ENCODE measurements around the gene MPO. TPM values are rescaled to one million over a fixed set of nuclear protein-coding genes. Genes with fewer than 3 reads are reported as not detected.

Gene MPO
- polyA plus RNA-seq, 1 donor = 0.79 TPM

- H3K4me1 ChIP-seq (ENCODE audit: control insufficient read depth, insufficient read depth, low read length) = peaks cover 19% of the 10 kb centered on the region
- DNase-seq = no peak
- no peaks in the 10 kb centered on the region for H3K36me3 ChIP-seq (ENCODE audit: control insufficient read depth, insufficient read depth, low read length)
- H3K4me3 ChIP-seq (ENCODE audit: low read length) = no peak overlapping the region
- WGBS (ENCODE audit: insufficient coverage, low lambda C conversion rate) = 92% methylated on average over 1 of the region's 1 CpG
- H3K27me3 ChIP-seq (ENCODE audit: control insufficient read depth, insufficient read depth, low read length) = peaks cover 4% of the 10 kb centered on the region
- no peak overlapping the region for H3K27ac ChIP-seq (ENCODE audit: low read length)
- H3K9me3 ChIP-seq (ENCODE audit: control insufficient read depth, low read depth, low read length) = no peaks in the 10 kb centered on the region
Observed at GRCh38 chr17:58239987-58240386, 40.7 kb downstream of the MPO start.

- peaks cover 9% of the 10 kb centered on the region for H3K4me1 ChIP-seq (ENCODE audit: control insufficient read depth, insufficient read depth, low read length)
- H3K27ac ChIP-seq (ENCODE audit: low read length) = no peak within 1 kb of the TSS
- 100% methylated on average over 1 of the region's 5 CpGs for WGBS (ENCODE audit: insufficient coverage, low lambda C conversion rate)
Observed at GRCh38 chr17:58238147-58238634, 42.5 kb downstream of the MPO start, which contains the start of gene LPO. Gene LPO (plus strand): TSS chr17:58238584. CDS start chr17:58242980, 4,396 bp downstream.

DNA sequence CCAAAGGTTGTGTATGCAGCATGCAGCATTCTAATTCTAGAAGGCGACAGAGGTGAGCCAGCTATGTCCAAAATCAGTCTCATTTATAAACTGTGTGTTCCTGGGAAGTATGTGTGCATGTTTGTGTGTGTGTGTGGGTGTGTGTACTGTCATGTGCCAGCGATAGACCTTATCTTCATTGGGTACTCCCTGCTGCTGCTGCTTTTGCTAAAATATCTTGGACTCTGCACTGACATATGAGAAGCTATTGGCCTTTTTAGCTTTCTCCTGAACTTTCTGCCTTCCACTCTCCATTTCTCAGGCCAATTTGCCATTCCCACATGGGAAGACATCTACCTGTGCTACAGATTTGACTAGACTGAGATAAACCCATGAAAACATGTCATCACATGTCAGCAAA, 44.3 kb downstream of the MPO start:
- H3K36me3 ChIP-seq (ENCODE audit: control insufficient read depth, insufficient read depth, low read length) = no peaks in the 10 kb centered on the region
- H3K9me3 ChIP-seq (ENCODE audit: control insufficient read depth, low read depth, low read length) = no peaks in the 10 kb centered on the region
- H3K4me3 ChIP-seq (ENCODE audit: low read length) = no peak overlapping the region
- no peak overlapping the region for H3K27ac ChIP-seq (ENCODE audit: low read length)
- DNase-seq = peak in 1 of 2 donors; percentile 30
- H3K27me3 ChIP-seq (ENCODE audit: control insufficient read depth, insufficient read depth, low read length) = no peaks in the 10 kb centered on the region
- no CpG with 5 or more reads among the region's 2 CpGs for WGBS (ENCODE audit: insufficient coverage, low lambda C conversion rate)
- H3K4me1 ChIP-seq (ENCODE audit: control insufficient read depth, insufficient read depth, low read length) = peaks cover 9% of the 10 kb centered on the region

More at GRCh38 chr17:58238147-58238634, 42.5 kb downstream of the MPO start, which contains the start of gene LPO:
- no peaks in the 10 kb centered on the region for H3K9me3 ChIP-seq (ENCODE audit: control insufficient read depth, low read depth, low read length)
- peaks cover 4% of the 10 kb centered on the region for H3K27me3 ChIP-seq (ENCODE audit: control insufficient read depth, insufficient read depth, low read length)
- H3K36me3 ChIP-seq (ENCODE audit: control insufficient read depth, insufficient read depth, low read length) = no peaks in the 10 kb centered on the region
- no peak for DNase-seq
- no peak within 1 kb of the TSS for H3K4me3 ChIP-seq (ENCODE audit: low read length)

GRCh38 chr17:58235821-58236220, 44.9 kb downstream of the MPO start:
- peaks cover 9% of the 10 kb centered on the region for H3K4me1 ChIP-seq (ENCODE audit: control insufficient read depth, insufficient read depth, low read length)
- H3K27ac ChIP-seq (ENCODE audit: low read length) = no peak overlapping the region
- no peaks in the 10 kb centered on the region for H3K36me3 ChIP-seq (ENCODE audit: control insufficient read depth, insufficient read depth, low read length)
- no CpG with 5 or more reads among the region's 1 CpG for WGBS (ENCODE audit: insufficient coverage, low lambda C conversion rate)
- no peaks in the 10 kb centered on the region for H3K9me3 ChIP-seq (ENCODE audit: control insufficient read depth, low read depth, low read length)
- DNase-seq = no peak
- no peak overlapping the region for H3K4me3 ChIP-seq (ENCODE audit: low read length)
- no peaks in the 10 kb centered on the region for H3K27me3 ChIP-seq (ENCODE audit: control insufficient read depth, insufficient read depth, low read length)

DNA sequence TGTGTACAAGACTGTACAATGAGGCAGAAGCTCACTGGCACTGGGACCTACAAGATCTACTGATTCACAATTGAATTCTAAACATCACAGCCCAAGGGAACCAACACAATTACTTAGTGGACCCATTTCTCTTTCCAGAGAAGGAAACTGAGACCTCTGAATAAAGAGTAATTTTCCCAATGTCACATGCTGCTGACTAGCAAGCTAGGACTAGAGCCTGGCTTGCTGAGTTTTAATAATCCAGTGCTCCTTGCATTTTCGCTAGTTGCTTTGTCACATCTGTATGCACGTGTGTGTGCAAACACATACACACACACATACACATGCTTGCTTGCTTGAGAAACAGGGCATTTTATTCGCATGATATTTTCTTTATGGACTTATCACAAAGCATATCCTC, 46.2 kb downstream of the MPO start:
- Histone ChIP-seq H3K9me3 (ENCODE audit: control insufficient read depth, low read depth, low read length) (no peaks in the 10 kb centered on the region), H3K4me1 (ENCODE audit: control insufficient read depth, insufficient read depth, low read length) (peaks cover 9% of the 10 kb centered on the region), H3K36me3 (ENCODE audit: control insufficient read depth, insufficient read depth, low read length) (no peaks in the 10 kb centered on the region), H3K27ac (ENCODE audit: low read length) (no peak overlapping the region), H3K27me3 (ENCODE audit: control insufficient read depth, insufficient read depth, low read length) (no peaks in the 10 kb centered on the region), H3K4me3 (ENCODE audit: low read length) (no peak overlapping the region)
- DNase-seq = no peak
- no CpG with 5 or more reads among the region's 3 CpGs for WGBS (ENCODE audit: insufficient coverage, low lambda C conversion rate)

- H3K27me3 ChIP-seq (ENCODE audit: control insufficient read depth, insufficient read depth, low read length) = no peaks in the 10 kb centered on the region
- no peaks in the 10 kb centered on the region for H3K36me3 ChIP-seq (ENCODE audit: control insufficient read depth, insufficient read depth, low read length)
- WGBS (ENCODE audit: insufficient coverage, low lambda C conversion rate) = no CpG with 5 or more reads among the region's 3 CpGs
- peaks cover 9% of the 10 kb centered on the region for H3K4me1 ChIP-seq (ENCODE audit: control insufficient read depth, insufficient read depth, low read length)
- no peak overlapping the region for H3K27ac ChIP-seq (ENCODE audit: low read length)
- DNase-seq = no peak
- no peak overlapping the region for H3K4me3 ChIP-seq (ENCODE audit: low read length)
- H3K9me3 ChIP-seq (ENCODE audit: control insufficient read depth, low read depth, low read length) = no peaks in the 10 kb centered on the region
Observed at GRCh38 chr17:58233543-58233942, 47.2 kb downstream of the MPO start.

- no peaks in the 10 kb centered on the region for H3K27me3 ChIP-seq (ENCODE audit: control insufficient read depth, insufficient read depth, low read length)
- WGBS (ENCODE audit: insufficient coverage, low lambda C conversion rate) = no CpG with 5 or more reads among the region's 12 CpGs
- no peak for DNase-seq
Observed at GRCh38 chr17:58232707-58233156, 48.0 kb downstream of the MPO start.

GRCh38 chr17:58231641-58232040, 49.1 kb downstream of the MPO start:
- Histone ChIP-seq H3K4me1 (ENCODE audit: control insufficient read depth, insufficient read depth, low read length) (peaks cover 4% of the 10 kb centered on the region), H3K36me3 (ENCODE audit: control insufficient read depth, insufficient read depth, low read length) (no peaks in the 10 kb centered on the region), H3K9me3 (ENCODE audit: control insufficient read depth, low read depth, low read length) (no peaks in the 10 kb centered on the region), H3K27me3 (ENCODE audit: control insufficient read depth, insufficient read depth, low read length) (no peaks in the 10 kb centered on the region), H3K27ac (ENCODE audit: low read length) (no peak overlapping the region), H3K4me3 (ENCODE audit: low read length) (no peak overlapping the region)
- DNase-seq = peak in 1 of 2 donors; percentile 20
- WGBS (ENCODE audit: insufficient coverage, low lambda C conversion rate) = no CpG with 5 or more reads among the region's 2 CpGs

More at GRCh38 chr17:58232707-58233156, 48.0 kb downstream of the MPO start:
- Histone ChIP-seq H3K4me3 (ENCODE audit: low read length) (no peak overlapping the region), H3K9me3 (ENCODE audit: control insufficient read depth, low read depth, low read length) (no peaks in the 10 kb centered on the region), H3K4me1 (ENCODE audit: control insufficient read depth, insufficient read depth, low read length) (peaks cover 9% of the 10 kb centered on the region), H3K36me3 (ENCODE audit: control insufficient read depth, insufficient read depth, low read length) (no peaks in the 10 kb centered on the region), H3K27ac (ENCODE audit: low read length) (no peak overlapping the region)

DNA sequence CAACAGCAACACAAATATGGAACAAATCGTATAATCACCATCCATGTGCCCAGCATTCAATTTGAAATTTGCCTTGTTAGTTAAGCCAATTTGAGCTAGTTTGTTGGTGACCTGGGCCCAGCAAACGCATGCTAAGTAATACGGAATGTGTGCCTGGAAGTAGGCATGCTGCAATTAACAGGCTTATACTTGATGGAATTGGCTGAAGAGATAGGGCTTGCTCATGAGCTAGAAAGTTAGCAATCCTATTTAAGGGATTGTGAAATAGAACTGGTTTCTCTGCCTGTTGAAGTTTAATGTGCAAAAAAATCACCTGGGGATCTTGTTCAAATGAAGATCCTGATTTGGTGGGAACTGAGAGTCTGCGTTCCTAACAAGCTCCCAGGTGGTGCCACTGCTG, 50.9 kb downstream of the MPO start:
- no peak overlapping the region for H3K27ac ChIP-seq (ENCODE audit: low read length)
- no peaks in the 10 kb centered on the region for H3K4me1 ChIP-seq (ENCODE audit: control insufficient read depth, insufficient read depth, low read length)
- no peak for DNase-seq
- H3K4me3 ChIP-seq (ENCODE audit: low read length) = no peak overlapping the region
- no peaks in the 10 kb centered on the region for H3K36me3 ChIP-seq (ENCODE audit: control insufficient read depth, insufficient read depth, low read length)
- H3K27me3 ChIP-seq (ENCODE audit: control insufficient read depth, insufficient read depth, low read length) = peaks cover 3% of the 10 kb centered on the region
- no peaks in the 10 kb centered on the region for H3K9me3 ChIP-seq (ENCODE audit: control insufficient read depth, low read depth, low read length)
- WGBS (ENCODE audit: insufficient coverage, low lambda C conversion rate) = no CpG with 5 or more reads among the region's 4 CpGs

DNA sequence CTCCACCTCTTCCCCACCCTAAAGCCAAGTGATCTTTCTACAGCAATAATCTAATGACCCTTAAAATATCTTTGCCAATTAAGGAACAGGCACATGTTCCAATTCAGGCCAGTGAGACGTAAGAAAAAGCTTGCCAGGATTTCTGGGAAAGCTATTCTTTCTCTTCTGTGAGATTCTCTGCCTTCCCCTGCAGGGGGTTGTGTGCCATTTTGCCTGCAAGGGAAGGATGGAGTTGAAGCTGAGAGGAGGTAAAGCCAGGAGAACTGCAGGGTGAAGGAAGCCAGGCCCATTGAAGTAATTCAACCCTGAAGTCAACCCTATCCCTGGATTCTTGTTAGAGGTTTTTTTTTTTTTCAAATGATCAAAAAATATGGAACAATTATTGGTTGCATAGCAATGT, 51.4 kb downstream of the MPO start:
- WGBS (ENCODE audit: insufficient coverage, low lambda C conversion rate) = no CpG with 5 or more reads among the region's 1 CpG

GRCh38 chr17:58228679-58229078, 52.1 kb downstream of the MPO start:
- peaks cover 3% of the 10 kb centered on the region for H3K27me3 ChIP-seq (ENCODE audit: control insufficient read depth, insufficient read depth, low read length)
- no peaks in the 10 kb centered on the region for H3K4me1 ChIP-seq (ENCODE audit: control insufficient read depth, insufficient read depth, low read length)
- DNase-seq = no peak
- no peaks in the 10 kb centered on the region for H3K9me3 ChIP-seq (ENCODE audit: control insufficient read depth, low read depth, low read length)
- no peak overlapping the region for H3K4me3 ChIP-seq (ENCODE audit: low read length)
- H3K36me3 ChIP-seq (ENCODE audit: control insufficient read depth, insufficient read depth, low read length) = no peaks in the 10 kb centered on the region
- H3K27ac ChIP-seq (ENCODE audit: low read length) = no peak overlapping the region
- WGBS (ENCODE audit: insufficient coverage, low lambda C conversion rate) = no CpG with 5 or more reads among the region's 3 CpGs

More for the DNA sequence above, 51.4 kb downstream of the MPO start:
- H3K4me1 ChIP-seq (ENCODE audit: control insufficient read depth, insufficient read depth, low read length) = no peaks in the 10 kb centered on the region
- peaks cover 3% of the 10 kb centered on the region for H3K27me3 ChIP-seq (ENCODE audit: control insufficient read depth, insufficient read depth, low read length)
- no peak overlapping the region for H3K4me3 ChIP-seq (ENCODE audit: low read length)
- no peaks in the 10 kb centered on the region for H3K9me3 ChIP-seq (ENCODE audit: control insufficient read depth, low read depth, low read length)
- H3K27ac ChIP-seq (ENCODE audit: low read length) = no peak overlapping the region
- DNase-seq = no peak
- H3K36me3 ChIP-seq (ENCODE audit: control insufficient read depth, insufficient read depth, low read length) = no peaks in the 10 kb centered on the region

Data from large intestine (tissue), 3 donors.